ENCODE measurements around the gene SLC38A5. TPM values are rescaled to one million over a fixed set of nuclear protein-coding genes. Genes with fewer than 3 reads are reported as not detected.

The SLC38A5 gene
- total and polyA plus RNA-seq, 2 donors from 2014 or later, result 2.9 to 8.3 TPM

DNA sequence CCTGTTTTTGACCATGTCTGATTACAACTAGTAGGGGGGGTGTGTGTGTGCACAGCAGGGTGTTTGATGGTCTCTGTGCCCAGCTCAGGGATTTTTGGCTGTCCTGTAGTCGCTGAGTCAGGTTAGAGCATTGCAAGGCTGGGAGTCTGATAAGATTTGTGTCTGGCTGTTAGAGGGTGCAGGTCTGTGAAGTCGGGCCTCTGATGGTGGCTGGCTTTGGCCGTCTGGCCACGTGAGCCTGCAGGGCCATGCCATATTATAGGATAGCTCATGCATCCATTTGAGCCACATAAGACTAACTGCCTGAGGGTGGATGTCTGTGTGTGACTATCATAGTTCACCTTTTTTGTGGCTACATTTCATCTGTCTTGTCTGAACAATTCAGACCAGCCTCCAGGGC, 43.6 kb upstream of the SLC38A5 start:
- DNase-seq (no peak), FAIRE-seq (no peak)
- intact Hi-C loops (cut with DNase I), result no loop called here
- no peaks in the 10 kb centered on the region for H3K36me3 ChIP-seq (ENCODE audit: control insufficient read depth in 2 of 3, insufficient read depth in 3 of 3, low read length in 3 of 3)
- H3K9me3 ChIP-seq (ENCODE audit: control insufficient read depth in 2 of 3, insufficient read depth in 1 of 3, low read length in 3 of 3), result no peaks in the 10 kb centered on the region
- TF ChIP-seq, protein P1, sequence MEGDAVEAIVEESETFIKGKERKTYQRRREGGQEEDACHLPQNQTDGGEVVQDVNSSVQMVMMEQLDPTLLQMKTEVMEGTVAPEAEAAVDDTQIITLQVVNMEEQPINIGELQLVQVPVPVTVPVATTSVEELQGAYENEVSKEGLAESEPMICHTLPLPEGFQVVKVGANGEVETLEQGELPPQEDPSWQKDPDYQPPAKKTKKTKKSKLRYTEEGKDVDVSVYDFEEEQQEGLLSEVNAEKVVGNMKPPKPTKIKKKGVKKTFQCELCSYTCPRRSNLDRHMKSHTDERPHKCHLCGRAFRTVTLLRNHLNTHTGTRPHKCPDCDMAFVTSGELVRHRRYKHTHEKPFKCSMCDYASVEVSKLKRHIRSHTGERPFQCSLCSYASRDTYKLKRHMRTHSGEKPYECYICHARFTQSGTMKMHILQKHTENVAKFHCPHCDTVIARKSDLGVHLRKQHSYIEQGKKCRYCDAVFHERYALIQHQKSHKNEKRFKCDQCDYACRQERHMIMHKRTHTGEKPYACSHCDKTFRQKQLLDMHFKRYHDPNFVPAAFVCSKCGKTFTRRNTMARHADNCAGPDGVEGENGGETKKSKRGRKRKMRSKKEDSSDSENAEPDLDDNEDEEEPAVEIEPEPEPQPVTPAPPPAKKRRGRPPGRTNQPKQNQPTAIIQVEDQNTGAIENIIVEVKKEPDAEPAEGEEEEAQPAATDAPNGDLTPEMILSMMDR (IDR thresholded peaks at IDR 0.05; ENCODE audit: borderline replicate concordance, extremely low read depth, insufficient read depth), result no peak
- H3K9ac ChIP-seq (ENCODE audit: low read length in 3 of 3), result no peak overlapping the region
- no peak overlapping the region for H3K27ac ChIP-seq (ENCODE audit: low read depth in 2 of 2, low read length in 2 of 2)
- no peak overlapping the region for H3K4me3 ChIP-seq (ENCODE audit: low read length in 3 of 3)
- H3K4me1 ChIP-seq (ENCODE audit: control insufficient read depth in 2 of 3, insufficient read depth in 2 of 3, low read depth in 1 of 3, low read length in 3 of 3), result peaks cover 0 to 5% (median 5%) of the 10 kb centered on the region in 3 donors
- no peaks in the 10 kb centered on the region for H3K27me3 ChIP-seq (ENCODE audit: control insufficient read depth, insufficient read depth, low read length)

DNA sequence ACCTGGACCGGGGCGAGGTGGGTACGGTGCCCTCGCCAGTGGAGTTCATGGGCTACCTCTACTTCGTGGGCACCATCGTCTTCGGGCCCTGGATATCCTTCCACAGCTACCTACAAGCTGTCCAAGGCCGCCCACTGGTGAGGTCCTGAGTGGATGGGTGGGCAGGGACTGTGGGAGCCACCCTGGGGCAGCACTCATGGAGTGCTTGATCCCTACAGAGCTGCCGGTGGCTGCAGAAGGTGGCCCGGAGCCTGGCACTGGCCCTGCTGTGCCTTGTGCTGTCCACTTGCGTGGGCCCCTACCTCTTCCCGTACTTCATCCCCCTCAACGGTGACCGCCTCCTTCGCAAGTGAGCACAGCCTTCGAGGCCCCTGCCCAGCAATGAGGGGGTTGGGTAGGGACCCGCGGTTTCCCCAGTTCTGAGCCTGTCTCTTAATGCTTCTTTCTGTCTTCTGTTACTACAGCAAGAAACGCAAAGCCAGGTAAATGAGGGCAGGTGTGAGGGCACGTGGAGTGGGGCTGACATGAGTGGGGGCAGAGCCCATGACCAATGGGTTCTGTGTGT, 42.4 kb upstream of the SLC38A5 start:
- no peaks in the 10 kb centered on the region for H3K27me3 ChIP-seq (ENCODE audit: control insufficient read depth, insufficient read depth, low read length)
- peak in 1 of 5 donors; percentile 52 for DNase-seq
- H3K36me3 ChIP-seq (ENCODE audit: control insufficient read depth in 2 of 3, insufficient read depth in 3 of 3, low read length in 3 of 3), result no peaks in the 10 kb centered on the region
- no peak overlapping the region for H3K4me3 ChIP-seq (ENCODE audit: low read length in 3 of 3)
- no peak overlapping the region for H3K27ac ChIP-seq (ENCODE audit: low read depth in 2 of 2, low read length in 2 of 2)
- H3K9ac ChIP-seq (ENCODE audit: low read length in 3 of 3), result no peak overlapping the region
- intact Hi-C loops (cut with DNase I), result no loop called here
- peaks cover 0 to 5% (median 5%) of the 10 kb centered on the region in 3 donors for H3K4me1 ChIP-seq (ENCODE audit: control insufficient read depth in 2 of 3, insufficient read depth in 2 of 3, low read depth in 1 of 3, low read length in 3 of 3)
- TF ChIP-seq, protein P1 (IDR thresholded peaks at IDR 0.05; ENCODE audit: borderline replicate concordance, extremely low read depth, insufficient read depth), result no peak
- no peak for FAIRE-seq
- no peaks in the 10 kb centered on the region for H3K9me3 ChIP-seq (ENCODE audit: control insufficient read depth in 2 of 3, insufficient read depth in 1 of 3, low read length in 3 of 3)

DNA sequence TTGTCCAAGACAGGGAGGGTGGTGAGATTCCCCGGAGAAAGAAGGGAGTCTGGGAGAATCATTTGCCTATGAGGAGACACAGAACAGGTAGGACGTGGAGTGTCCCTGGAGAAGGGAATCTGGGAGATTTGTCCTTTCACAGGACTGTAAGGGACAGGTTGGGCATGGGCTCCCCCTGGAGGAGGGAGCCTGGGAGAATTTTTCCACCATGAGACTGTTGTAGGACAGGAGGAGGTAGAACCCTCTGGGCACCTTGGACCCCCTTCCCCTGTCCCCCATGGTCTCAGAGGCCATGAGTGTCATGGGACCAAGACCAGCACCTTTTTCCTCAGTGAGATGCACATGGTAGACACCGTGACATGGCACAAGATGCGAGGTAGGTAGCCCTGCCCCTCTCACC, 41.5 kb upstream of the SLC38A5 start:
- Histone ChIP-seq H3K27ac (ENCODE audit: low read depth in 2 of 2, low read length in 2 of 2) (no peak overlapping the region), H3K4me3 (ENCODE audit: low read length in 3 of 3) (no peak overlapping the region), H3K27me3 (ENCODE audit: control insufficient read depth, insufficient read depth, low read length) (no peaks in the 10 kb centered on the region), H3K36me3 (ENCODE audit: control insufficient read depth in 2 of 3, insufficient read depth in 3 of 3, low read length in 3 of 3) (no peaks in the 10 kb centered on the region), H3K9me3 (ENCODE audit: control insufficient read depth in 2 of 3, insufficient read depth in 1 of 3, low read length in 3 of 3) (no peaks in the 10 kb centered on the region), H3K9ac (ENCODE audit: low read length in 3 of 3) (no peak overlapping the region), H3K4me1 (ENCODE audit: control insufficient read depth in 2 of 3, insufficient read depth in 2 of 3, low read depth in 1 of 3, low read length in 3 of 3) (peaks cover 0 to 5% (median 5%) of the 10 kb centered on the region in 3 donors)
- TF ChIP-seq, protein P1 (IDR thresholded peaks at IDR 0.05; ENCODE audit: borderline replicate concordance, extremely low read depth, insufficient read depth), result no peak
- FAIRE-seq (no peak), DNase-seq (peak in 3 of 5 donors; percentile 9 to 36 (median 21))
- intact Hi-C loops (cut with DNase I), result no loop called here

DNA sequence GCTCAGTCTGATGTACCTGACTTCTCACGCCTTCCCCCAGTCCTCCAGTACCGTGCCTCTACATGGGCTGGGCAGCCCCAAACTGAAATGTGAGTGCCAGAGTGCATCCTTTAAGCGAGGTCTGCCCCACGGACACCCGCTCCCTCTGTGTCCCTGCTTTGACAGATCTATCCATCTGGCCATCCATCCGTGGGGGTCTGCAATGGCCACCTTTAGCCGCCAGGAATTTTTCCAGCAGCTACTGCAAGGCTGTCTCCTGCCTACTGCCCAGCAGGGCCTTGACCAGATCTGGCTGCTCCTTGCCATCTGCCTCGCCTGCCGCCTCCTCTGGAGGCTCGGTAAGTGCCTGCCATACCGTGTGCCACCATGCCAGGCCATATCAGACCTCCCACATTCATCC, 39.6 kb upstream of the SLC38A5 start:
- FAIRE-seq, result no peak
- intact Hi-C loops (cut with DNase I), result no loop called here
- TF ChIP-seq, protein P1 (IDR thresholded peaks at IDR 0.05; ENCODE audit: borderline replicate concordance, extremely low read depth, insufficient read depth), result no peak
- Histone ChIP-seq H3K4me1 (ENCODE audit: control insufficient read depth in 2 of 3, insufficient read depth in 2 of 3, low read depth in 1 of 3, low read length in 3 of 3) (peaks cover 0 to 5% (median 5%) of the 10 kb centered on the region in 3 donors), H3K36me3 (ENCODE audit: control insufficient read depth in 2 of 3, insufficient read depth in 3 of 3, low read length in 3 of 3) (no peaks in the 10 kb centered on the region), H3K27me3 (ENCODE audit: control insufficient read depth, insufficient read depth, low read length) (no peaks in the 10 kb centered on the region), H3K9ac (ENCODE audit: low read length in 3 of 3) (peak overlapping the region in 1 of 3 donors; percentile 71), H3K4me3 (ENCODE audit: low read length in 3 of 3) (peak overlapping the region; percentile 54 to 76 (median 65)), H3K9me3 (ENCODE audit: control insufficient read depth in 2 of 3, insufficient read depth in 1 of 3, low read length in 3 of 3) (no peaks in the 10 kb centered on the region), H3K27ac (ENCODE audit: low read depth in 2 of 2, low read length in 2 of 2) (no peak overlapping the region)
- DNase-seq, result peak in 1 of 5 donors; percentile 54

All from kidney (tissue), 14 donors.